Lung (tissue), 12 donors: Measurements from ENCODE around the gene CEP76. TPM values are rescaled to one million over a fixed set of nuclear protein-coding genes. Genes with fewer than 3 reads are reported as not detected.
A peak's percentile ranks its signal among the peaks of the same experiment; 100 is the strongest.

ENCODE experiments used
- ATAC-seq: fragments of 200-7000 bp; cut with Tn5 transposase; one replicate; pipeline ENCODE4 v1.9.1; 2020; ENCODE audit warnings: moderate number of reproducible peaks; ENCODE audit not compliant: insufficient read depth, low FRiP score
- DNase-seq, 3 donors: peaks; one replicate each; pipeline ENCODE4 v3.0.0-alpha.2; 2013 to 2017
- H3K27ac ChIP-seq, 2 donors: one replicate each; pipeline ENCODE4 v1.5.1; 2013; ENCODE audit warnings: mild to moderate bottlenecking in 2 of 2, moderate library complexity in 2 of 2, control low read depth in 1 of 2, inconsistent platforms in 1 of 2, low read depth in 1 of 2, low read length in 1 of 2
- H3K27me3 ChIP-seq, 3 donors: one replicate each; pipeline ENCODE4 v1.5.1; 2013; ENCODE audit warnings: low read length in 2 of 3; ENCODE audit not compliant: control insufficient read depth in 3 of 3, insufficient read depth in 3 of 3
- H3K36me3 ChIP-seq, 4 donors: one replicate each; pipeline ENCODE4 v1.5.1; 2013; ENCODE audit warnings: low read length in 4 of 4, mild to moderate bottlenecking in 1 of 4, moderate library complexity in 1 of 4; ENCODE audit not compliant: control insufficient read depth in 4 of 4, insufficient read depth in 4 of 4
- H3K4me1 ChIP-seq, 5 donors: one replicate each; pipeline ENCODE4 v1.5.1; 2013; ENCODE audit warnings: low read length in 5 of 5, mild to moderate bottlenecking in 2 of 5, moderate library complexity in 1 of 5; ENCODE audit not compliant: control insufficient read depth in 5 of 5, insufficient read depth in 5 of 5
- H3K4me3 ChIP-seq: one replicate; pipeline ENCODE4 v1.5.1; 2013; ENCODE audit warnings: mild to moderate bottlenecking, control low read depth, moderate library complexity
- H3K9ac ChIP-seq, 2 donors: one replicate each; pipeline ENCODE4 v1.5.1; 2013; ENCODE audit warnings: low read length in 2 of 2, control low read depth in 1 of 2; ENCODE audit not compliant: insufficient read depth in 1 of 2
- H3K9me3 ChIP-seq, 4 donors: one replicate each; pipeline ENCODE4 v1.5.1; 2013; ENCODE audit warnings: low read length in 3 of 4, mild to moderate bottlenecking in 1 of 4, moderate library complexity in 1 of 4; ENCODE audit not compliant: control insufficient read depth in 4 of 4, insufficient read depth in 3 of 4
- WGBS, 2 donors: extraction: QIAGEN DNeasy Blood & Tissue Kit; methylation state at CpG; one replicate each; pipeline ENCODE4 v1.1.7; 2013; 5-methylcytosine and 5-hydroxymethylcytosine counted together
- polyA plus RNA-seq, 2 donors: library from polyadenylated mRNA; stranded (reverse); fragments of 200-250 nt; gene quantifications; one replicate each; pipeline ENCODE4 v1.2.1, GENCODE V29; 2013
- total RNA-seq, 2 donors: library from RNA; depleted of rRNA in 1 of 2; stranded (reverse); fragments of >200 nt in 1 of 2; gene quantifications; one replicate each; pipeline ENCODE4 v1.2.1, GENCODE V29; 2014 to 2021
- TF ChIP-seq, protein P1 (sequence below): IDR thresholded peaks from 2 replicates; pipeline ENCODE4 v1.5.1; 2012; ENCODE audit warnings: mild to moderate bottlenecking; ENCODE audit errors: control extremely low read depth, extremely low read depth
- donor health status: control.
- donor health status: control.
- donor health status: Bipolar disorder and iron deficiency.
- donor health status: healthy.
- donor health status: DM: yes; HTN: yes; CAD: no.

The CEP76 gene
- total and polyA plus RNA-seq, 4 donors = 3.0 to 10.4 (median 3.9) TPM

GRCh38 chr18:12744103-12744502, 41.6 kb upstream of the CEP76 start:
- WGBS, 2 donors = 1 to 5% methylated on average over 2 of the region's 2 CpGs
- Histone ChIP-seq H3K27ac (no peak overlapping the region), H3K36me3 (no peaks in the 10 kb centered on the region), H3K4me3 (no peak overlapping the region), H3K9me3 (no peaks in the 10 kb centered on the region), H3K27me3 (no peaks in the 10 kb centered on the region), H3K9ac (no peak overlapping the region), H3K4me1 (peaks cover 0 to 2% (median 0%) of the 10 kb centered on the region in 5 donors)
- peak in 2 of 3 donors; percentile 72 to 80 for DNase-seq
- TF ChIP-seq, protein P1, sequence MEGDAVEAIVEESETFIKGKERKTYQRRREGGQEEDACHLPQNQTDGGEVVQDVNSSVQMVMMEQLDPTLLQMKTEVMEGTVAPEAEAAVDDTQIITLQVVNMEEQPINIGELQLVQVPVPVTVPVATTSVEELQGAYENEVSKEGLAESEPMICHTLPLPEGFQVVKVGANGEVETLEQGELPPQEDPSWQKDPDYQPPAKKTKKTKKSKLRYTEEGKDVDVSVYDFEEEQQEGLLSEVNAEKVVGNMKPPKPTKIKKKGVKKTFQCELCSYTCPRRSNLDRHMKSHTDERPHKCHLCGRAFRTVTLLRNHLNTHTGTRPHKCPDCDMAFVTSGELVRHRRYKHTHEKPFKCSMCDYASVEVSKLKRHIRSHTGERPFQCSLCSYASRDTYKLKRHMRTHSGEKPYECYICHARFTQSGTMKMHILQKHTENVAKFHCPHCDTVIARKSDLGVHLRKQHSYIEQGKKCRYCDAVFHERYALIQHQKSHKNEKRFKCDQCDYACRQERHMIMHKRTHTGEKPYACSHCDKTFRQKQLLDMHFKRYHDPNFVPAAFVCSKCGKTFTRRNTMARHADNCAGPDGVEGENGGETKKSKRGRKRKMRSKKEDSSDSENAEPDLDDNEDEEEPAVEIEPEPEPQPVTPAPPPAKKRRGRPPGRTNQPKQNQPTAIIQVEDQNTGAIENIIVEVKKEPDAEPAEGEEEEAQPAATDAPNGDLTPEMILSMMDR = peak; percentile 3
- ATAC-seq = no peak

DNA sequence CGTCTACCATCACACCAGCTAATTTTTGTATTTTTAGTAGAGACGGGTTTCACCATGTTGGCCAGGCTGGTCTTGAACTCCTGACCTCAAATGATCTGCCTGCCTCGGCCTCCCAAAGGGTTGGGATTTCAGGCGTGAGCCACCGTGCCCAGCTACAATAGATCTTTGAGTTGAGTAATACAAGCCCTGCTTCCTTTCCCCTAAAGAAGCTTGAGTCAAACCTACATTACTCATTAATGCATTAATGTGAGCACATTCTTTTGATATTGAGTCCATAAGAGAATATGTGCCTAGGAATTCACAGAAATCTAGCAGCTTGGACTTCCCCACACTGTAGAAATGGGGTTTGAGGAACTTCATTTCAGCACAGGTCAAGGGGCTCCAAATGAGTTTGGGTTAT, 39.9 kb upstream of the CEP76 start:
- Histone ChIP-seq H3K36me3 (no peaks in the 10 kb centered on the region), H3K4me1 (peaks cover 0 to 2% (median 0%) of the 10 kb centered on the region in 5 donors), H3K9ac (no peak overlapping the region), H3K4me3 (no peak overlapping the region), H3K9me3 (no peaks in the 10 kb centered on the region), H3K27me3 (no peaks in the 10 kb centered on the region), H3K27ac (no peak overlapping the region)
- DNase-seq = no peak
- no peak for ATAC-seq
- TF ChIP-seq, protein P1 = no peak
- WGBS, 2 donors = 75 to 82% methylated on average over 5 of the region's 5 CpGs

- no peak for ATAC-seq
- no peak for DNase-seq
- peaks cover 0 to 2% (median 0%) of the 10 kb centered on the region in 5 donors for H3K4me1 ChIP-seq
- H3K4me3 ChIP-seq = no peak overlapping the region
- no peaks in the 10 kb centered on the region for H3K36me3 ChIP-seq
- no peak overlapping the region for H3K9ac ChIP-seq
- 74 to 81% methylated on average over 6 of the region's 6 CpGs for WGBS, 2 donors
- H3K27me3 ChIP-seq = no peaks in the 10 kb centered on the region
- no peaks in the 10 kb centered on the region for H3K9me3 ChIP-seq
- no peak overlapping the region for H3K27ac ChIP-seq
- TF ChIP-seq, protein P1 = no peak
Observed at GRCh38 chr18:12741351-12741750, 38.8 kb upstream of the CEP76 start.

DNA sequence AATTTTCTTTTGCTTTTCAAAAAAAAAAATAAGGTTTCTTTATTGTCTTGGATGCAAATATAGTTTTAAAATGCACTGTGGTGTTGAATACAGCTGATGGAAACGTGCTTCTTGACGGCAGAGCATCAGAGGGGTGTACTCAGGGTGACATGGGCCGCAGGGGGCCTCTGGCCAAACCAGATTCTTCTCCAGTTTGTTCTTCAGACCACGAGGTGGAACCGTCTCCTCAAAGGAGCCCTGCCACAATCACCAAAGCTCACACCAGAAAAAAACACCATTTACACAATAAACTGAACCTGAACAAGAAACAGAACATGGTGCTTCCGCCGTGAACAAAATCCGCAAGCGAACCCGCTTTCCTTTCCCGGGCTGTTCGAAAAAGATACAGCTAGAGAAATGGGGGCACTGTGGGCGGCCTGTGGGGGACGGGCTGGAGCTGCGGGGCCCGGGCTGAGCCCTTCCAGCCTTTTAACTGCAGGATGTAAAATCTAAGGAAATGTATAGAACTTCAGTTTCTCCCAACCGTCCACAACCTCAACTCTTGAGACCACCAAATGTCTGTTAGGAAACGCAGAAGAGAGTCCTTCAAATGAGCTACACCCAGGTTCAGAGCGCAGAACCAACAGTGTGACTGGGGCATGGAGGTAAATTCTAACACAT, 34.9 kb upstream of the CEP76 start:
- no peak overlapping the region for H3K27ac ChIP-seq
- H3K4me1 ChIP-seq = peaks cover 0 to 2% (median 0%) of the 10 kb centered on the region in 5 donors
- no peak overlapping the region for H3K9ac ChIP-seq
- no peaks in the 10 kb centered on the region for H3K27me3 ChIP-seq
- TF ChIP-seq, protein P1 = no peak
- ATAC-seq = no peak
- H3K9me3 ChIP-seq = no peaks in the 10 kb centered on the region
- DNase-seq = no peak
- no peaks in the 10 kb centered on the region for H3K36me3 ChIP-seq
- WGBS, 2 donors = 89% methylated on average over 19 of the region's 19 CpGs
- no peak overlapping the region for H3K4me3 ChIP-seq
